GM20000 (cell line): ENCODE data around the gene CDH13.

Experiments used
- DNase-seq: peaks from one replicate; pipeline ENCODE4 v3.0.0; 2012; ENCODE audit warnings: low spot score
- TF ChIP-seq, protein P1 (sequence below): IDR thresholded peaks from 2 replicates; pipeline ENCODE4 v1.5.1; 2012; ENCODE audit warnings: mild to moderate bottlenecking, control low read depth; ENCODE audit errors: extremely low read depth, missing control alignments

The CDH13 gene

DNA sequence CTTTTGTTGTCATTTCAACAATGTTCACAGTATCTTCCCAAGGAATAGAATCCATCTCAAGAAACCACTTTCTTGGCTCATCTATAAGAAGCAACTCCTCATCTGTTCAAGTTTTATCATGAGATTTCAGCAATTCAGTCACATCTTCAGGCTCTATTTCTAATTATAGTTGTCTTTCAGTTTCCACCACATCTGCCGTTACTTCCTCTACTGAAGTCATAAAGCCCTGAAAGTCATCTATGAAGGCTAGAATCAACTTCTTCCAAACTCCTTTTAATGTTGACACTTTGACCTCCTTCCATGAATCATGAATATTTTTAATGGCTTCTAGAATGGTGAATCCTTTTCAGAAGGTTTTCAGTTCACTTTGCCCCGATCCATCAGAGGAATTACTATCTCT is 102.1 kb downstream of the CDH13 start:
- TF ChIP-seq, protein P1, sequence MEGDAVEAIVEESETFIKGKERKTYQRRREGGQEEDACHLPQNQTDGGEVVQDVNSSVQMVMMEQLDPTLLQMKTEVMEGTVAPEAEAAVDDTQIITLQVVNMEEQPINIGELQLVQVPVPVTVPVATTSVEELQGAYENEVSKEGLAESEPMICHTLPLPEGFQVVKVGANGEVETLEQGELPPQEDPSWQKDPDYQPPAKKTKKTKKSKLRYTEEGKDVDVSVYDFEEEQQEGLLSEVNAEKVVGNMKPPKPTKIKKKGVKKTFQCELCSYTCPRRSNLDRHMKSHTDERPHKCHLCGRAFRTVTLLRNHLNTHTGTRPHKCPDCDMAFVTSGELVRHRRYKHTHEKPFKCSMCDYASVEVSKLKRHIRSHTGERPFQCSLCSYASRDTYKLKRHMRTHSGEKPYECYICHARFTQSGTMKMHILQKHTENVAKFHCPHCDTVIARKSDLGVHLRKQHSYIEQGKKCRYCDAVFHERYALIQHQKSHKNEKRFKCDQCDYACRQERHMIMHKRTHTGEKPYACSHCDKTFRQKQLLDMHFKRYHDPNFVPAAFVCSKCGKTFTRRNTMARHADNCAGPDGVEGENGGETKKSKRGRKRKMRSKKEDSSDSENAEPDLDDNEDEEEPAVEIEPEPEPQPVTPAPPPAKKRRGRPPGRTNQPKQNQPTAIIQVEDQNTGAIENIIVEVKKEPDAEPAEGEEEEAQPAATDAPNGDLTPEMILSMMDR = no peak
- no peak for DNase-seq

DNA sequence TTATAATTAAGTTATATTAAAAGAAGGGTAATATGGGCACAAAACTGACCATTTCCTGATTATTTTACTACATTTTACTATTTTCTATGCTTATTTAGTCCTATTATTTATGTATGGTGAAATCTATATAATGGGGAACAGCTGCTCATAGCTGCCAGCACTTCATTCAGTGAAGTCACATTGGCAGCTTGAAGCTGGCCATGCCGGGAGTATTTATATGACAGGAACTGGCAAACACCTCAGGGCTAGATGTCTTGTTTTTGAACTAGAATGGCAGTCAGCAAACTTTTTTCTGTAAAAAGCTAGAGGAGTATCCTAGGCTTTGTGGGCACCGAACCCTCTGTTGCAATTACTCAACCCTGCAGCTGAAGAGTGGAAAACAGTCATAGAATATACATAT is 104.1 kb downstream of the CDH13 start:
- TF ChIP-seq, protein P1 = no peak

DNA sequence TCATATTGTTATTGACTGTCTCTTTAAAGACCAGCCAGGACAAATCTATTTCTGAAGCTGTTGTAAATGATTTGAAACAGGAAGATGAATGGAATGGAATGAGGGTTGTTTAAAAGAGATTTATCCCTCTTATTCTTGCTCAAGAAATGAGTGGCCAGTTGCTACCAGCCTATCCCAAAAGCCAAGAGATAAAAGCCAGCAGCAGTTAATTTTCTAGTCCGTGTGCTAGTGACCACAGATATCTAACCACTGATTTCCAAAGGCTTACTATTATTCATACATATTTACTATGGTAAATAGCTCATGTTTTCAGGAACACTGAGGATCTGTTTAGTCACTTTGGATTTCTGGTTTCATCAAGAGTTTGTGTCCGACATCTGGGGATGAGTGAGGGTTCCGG is 105.7 kb downstream of the CDH13 start:
- no peak for DNase-seq
- TF ChIP-seq, protein P1 = no peak

More for the DNA sequence above, 104.1 kb downstream of the CDH13 start:
- DNase-seq = no peak

DNA sequence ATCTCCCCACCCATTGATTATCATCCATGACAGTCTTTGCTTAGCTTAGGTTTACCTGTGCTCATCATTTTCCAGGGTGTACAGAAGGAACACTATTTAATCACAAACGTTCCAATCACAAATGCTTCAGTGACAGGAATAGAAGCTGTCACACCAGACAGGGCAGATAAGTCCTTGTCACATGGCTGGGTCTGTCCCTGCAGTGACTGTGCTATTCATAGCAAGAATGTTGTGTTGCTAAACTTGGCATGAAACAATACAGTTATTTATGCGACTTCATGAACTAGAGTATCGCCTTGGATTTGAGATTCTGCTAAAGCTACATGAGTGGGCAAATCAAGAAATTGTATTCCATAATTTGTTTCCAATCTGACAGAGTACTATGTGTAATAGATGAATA is 108.4 kb downstream of the CDH13 start:
- TF ChIP-seq, protein P1 = no peak
- DNase-seq = no peak

DNA sequence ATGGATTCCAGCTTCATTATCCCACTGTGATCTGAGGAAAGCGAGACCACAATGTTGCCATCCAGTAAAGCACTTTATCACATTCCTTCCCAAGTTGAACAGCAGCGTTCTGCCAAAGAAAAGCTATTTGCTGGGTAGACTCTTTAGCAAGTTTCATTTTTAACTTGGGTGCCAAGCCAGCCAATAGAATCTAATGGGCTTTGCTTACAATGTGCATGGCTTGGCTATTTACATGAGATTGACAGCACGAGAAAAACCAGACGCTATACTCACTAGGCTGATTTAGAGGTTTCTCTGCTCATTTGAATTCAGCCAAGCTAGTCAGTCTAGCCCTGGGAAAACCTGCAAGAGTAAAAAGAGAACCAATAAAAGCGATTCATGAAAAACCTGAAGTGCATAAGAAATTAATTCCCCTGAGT is 108.9 kb downstream of the CDH13 start:
- DNase-seq = no peak
- TF ChIP-seq, protein P1 = no peak

DNA sequence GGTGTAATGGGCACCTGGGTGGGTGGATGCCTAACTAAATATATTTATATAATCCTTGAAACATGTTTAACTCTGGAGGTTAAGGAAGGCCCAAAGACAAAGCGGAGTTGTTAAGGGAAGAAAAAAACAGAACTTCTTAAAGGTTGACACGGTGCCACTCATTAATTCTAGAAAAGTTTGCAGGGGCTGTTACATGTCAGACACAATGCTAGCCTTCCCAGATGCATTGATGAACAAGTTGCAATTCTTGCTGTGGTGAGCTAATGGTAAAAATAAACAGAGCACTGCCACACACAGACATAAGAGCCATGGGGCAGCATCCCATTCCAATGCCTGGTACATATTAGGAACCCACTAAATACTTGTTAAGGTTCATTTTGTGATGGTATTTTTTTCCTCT is 109.5 kb downstream of the CDH13 start:
- TF ChIP-seq, protein P1 = no peak
- no peak for DNase-seq

DNA sequence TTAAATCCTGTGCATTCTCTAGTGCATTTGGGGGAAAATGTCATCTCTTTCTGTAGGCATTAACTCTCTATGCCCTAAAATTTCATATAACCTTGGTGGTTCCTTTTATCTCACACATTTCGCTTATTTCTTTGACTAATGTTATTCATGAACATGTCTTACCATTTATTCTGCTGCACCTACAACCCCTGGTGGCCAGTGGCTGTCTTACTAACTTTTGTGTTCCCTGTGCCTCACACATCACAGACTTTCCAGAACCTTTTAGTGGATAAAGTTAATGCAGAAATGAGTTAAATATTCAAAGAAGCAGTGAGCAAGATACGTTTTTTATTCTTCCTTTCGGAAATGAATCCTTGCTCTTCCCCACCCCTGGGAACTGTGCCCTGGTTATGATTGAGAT is 111.9 kb downstream of the CDH13 start:
- DNase-seq = no peak
- TF ChIP-seq, protein P1 = no peak

DNA sequence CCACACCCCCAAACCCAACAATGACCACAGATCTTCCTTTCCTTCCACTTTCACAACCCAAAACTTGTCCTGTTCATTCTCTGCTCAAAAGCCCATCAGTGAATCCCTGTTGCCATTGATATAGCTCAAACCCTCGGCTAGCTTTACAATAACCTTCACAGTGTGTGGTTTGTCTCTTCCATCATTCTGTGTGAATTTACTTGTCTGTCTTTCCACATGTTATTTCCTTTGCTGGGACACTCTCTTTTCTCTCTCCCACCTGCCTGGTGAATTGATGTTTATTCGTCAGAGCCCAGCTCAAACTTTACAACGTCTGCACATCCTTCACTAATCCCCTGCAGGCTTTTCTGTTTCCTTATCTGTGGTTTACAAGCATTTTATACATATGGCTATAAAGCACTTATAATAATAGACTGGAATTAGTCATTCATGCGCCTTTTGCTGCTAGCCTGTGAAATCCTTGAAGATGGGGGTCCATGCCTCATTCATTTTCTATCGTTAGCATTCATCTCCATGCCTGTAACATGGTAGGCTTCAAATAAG is 114.4 kb downstream of the CDH13 start:
- no peak for DNase-seq
- TF ChIP-seq, protein P1 = no peak
